GM23248 (cell line): ENCODE data around the gene ARHGAP5. TPM values are rescaled to one million over a fixed set of nuclear protein-coding genes. Genes with fewer than 3 reads are reported as not detected.

ENCODE experiments used
- DNase-seq: peaks from one replicate; pipeline ENCODE4 v3.0.0-alpha.2; 2015
- H2AFZ ChIP-seq: fragments of 200-600 bp; sonication (generic); 2 replicates; pipeline ENCODE4 v1.6.1; 2016; ENCODE audit warnings: antibody characterized with exemption
- H3F3A ChIP-seq: fragments of 200-600 bp; sonication (generic); 2 replicates; pipeline ENCODE4 v1.6.1; 2016; ENCODE audit warnings: mild to moderate bottlenecking, antibody characterized with exemption, mixed run types; ENCODE audit not compliant: insufficient read depth
- H3K27ac ChIP-seq: fragments of 200-600 bp; sonication (generic); 2 replicates; pipeline ENCODE4 v1.5.1; 2016; ENCODE audit warnings: mild to moderate bottlenecking
- H3K27me3 ChIP-seq: fragments of 200-600 bp; sonication (generic); replicated peaks from 2 replicates; pipeline ENCODE4 v1.6.1; 2016; ENCODE audit warnings: mild to moderate bottlenecking; ENCODE audit not compliant: insufficient read depth
- H3K36me3 ChIP-seq: fragments of 200-600 bp; sonication (generic); 2 replicates; pipeline ENCODE4 v1.6.1; 2016; ENCODE audit warnings: low read depth, mild to moderate bottlenecking
- H3K4me1 ChIP-seq: fragments of 200-600 bp; sonication (generic); 2 replicates; pipeline ENCODE4 v1.6.1; 2016; ENCODE audit warnings: mild to moderate bottlenecking; ENCODE audit not compliant: insufficient read depth
- H3K4me2 ChIP-seq: fragments of 200-600 bp; sonication (generic); one replicate; pipeline ENCODE4 v1.6.1; 2016; ENCODE audit warnings: mild to moderate bottlenecking; ENCODE audit not compliant: unreplicated experiment
- H3K4me3 ChIP-seq: fragments of 200-600 bp; sonication (generic); 2 replicates; pipeline ENCODE4 v1.5.1; 2016; ENCODE audit warnings: mild to moderate bottlenecking
- H3K79me2 ChIP-seq: fragments of 200-600 bp; sonication (generic); 2 replicates; pipeline ENCODE4 v1.6.1; 2016; ENCODE audit warnings: mild to moderate bottlenecking; ENCODE audit not compliant: insufficient read depth
- H3K9ac ChIP-seq: fragments of 200-600 bp; sonication (generic); 2 replicates; pipeline ENCODE4 v1.6.1; 2016; ENCODE audit warnings: mild to moderate bottlenecking
- H3K9me2 ChIP-seq: fragments of 200-600 bp; sonication (generic); 2 replicates; pipeline ENCODE4 v1.6.1; 2016; ENCODE audit warnings: mixed run types, mild to moderate bottlenecking, moderate library complexity; ENCODE audit not compliant: insufficient read depth
- H3K9me3 ChIP-seq: fragments of 200-600 bp; sonication (generic); one replicate; pipeline ENCODE4 v1.6.1; 2017; ENCODE audit warnings: low read depth
- H4K20me1 ChIP-seq: fragments of 200-600 bp; sonication (generic); 2 replicates; pipeline ENCODE4 v1.6.0; 2016; ENCODE audit not compliant: insufficient read depth
- EZH2 ChIP-seq: fragments of 200-600 bp; sonication (generic); IDR thresholded peaks from 2 replicates; pipeline ENCODE4 v1.6.1; 2018; ENCODE audit warnings: antibody characterized with exemption, mild to moderate bottlenecking; ENCODE audit not compliant: insufficient read depth, poor library complexity, severe bottlenecking
- EZH2phosphoT487 ChIP-seq: fragments of 200-600 bp; sonication (generic); IDR thresholded peaks from 2 replicates; pipeline ENCODE4 v1.6.1; 2018; ENCODE audit warnings: antibody characterized with exemption, moderate library complexity, mild to moderate bottlenecking, low read depth; ENCODE audit not compliant: insufficient read depth
- WGBS, 2 experiments: methylation state at CpG; one replicate each; pipeline ENCODE4 v1.1.6; 2015 to 2017; ENCODE audit warnings: low lambda C conversion rate in 2 of 2, low coverage in 1 of 2; ENCODE audit errors: missing lambda C conversion rate in 2 of 2; 5-methylcytosine and 5-hydroxymethylcytosine counted together
- in situ Hi-C: fragments of 300-500 bp; cut with MboI; formaldehyde crosslinking; loops from 2 replicates; pipeline ENCODE4 v1.15.0; 2020
- polyA plus RNA-seq: library from polyadenylated mRNA; unstranded; fragments of >200 nt; fragmentation: Nextera tagmentation; extraction: Ambion mirVana; gene quantifications from 2 replicates; pipeline ENCODE4 v1.2.1, GENCODE V29; 2016
- total RNA-seq: library from RNA; depleted of rRNA; stranded (reverse); fragments of >200 nt; shearing (Covaris generic); gene quantifications from 2 replicates; pipeline ENCODE4 v1.2.3, GENCODE V29; 2014

ARHGAP5 gene
- total and polyA plus RNA-seq, 2 experiments from 2014 or later = 34.6 to 80.1 TPM

DNA sequence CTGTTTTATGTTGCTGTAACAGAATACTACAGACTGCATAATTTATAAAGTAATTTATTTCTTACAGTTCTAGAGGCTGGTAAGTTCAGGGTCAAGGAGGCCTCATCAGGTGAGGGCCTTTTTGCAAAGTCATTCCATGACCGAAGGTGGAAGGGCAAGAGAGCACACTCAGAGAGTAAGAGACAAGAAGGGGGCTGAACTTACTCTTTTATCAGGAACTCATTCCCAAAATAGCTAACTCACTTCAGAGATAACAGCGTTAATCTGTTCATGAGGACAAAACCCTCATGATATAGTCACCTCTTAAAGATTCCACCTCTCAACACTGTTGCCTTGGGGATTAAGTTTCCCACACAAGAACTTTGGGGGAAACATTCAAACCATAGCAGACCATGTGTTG, 73.3 kb downstream of the ARHGAP5 start:
- Histone ChIP-seq H3K4me3 (no peak overlapping the region), H2AFZ (no peak overlapping the region), H3K27me3 (no peaks in the 10 kb centered on the region), H3K9ac (no peak overlapping the region), H3K27ac (no peak overlapping the region), H3K9me3 (no peaks in the 10 kb centered on the region), H3K9me2 (no peaks in the 10 kb centered on the region), H3K4me2 (no peak overlapping the region), H3F3A (no peaks in the 10 kb centered on the region), H4K20me1 (no peaks in the 10 kb centered on the region; the same call in 1 of the 2 replicates), H3K79me2 (peaks cover 18% of the 10 kb centered on the region), H3K36me3 (peaks cover 53% of the 10 kb centered on the region), H3K4me1 (no peaks in the 10 kb centered on the region)
- in situ Hi-C loops = no loop called here
- WGBS, 2 experiments = 91 to 100% methylated on average over 2 of the region's 2 CpGs
- TF ChIP-seq EZH2 (no peak), EZH2phosphoT487 (no peak)
- no peak for DNase-seq

DNA sequence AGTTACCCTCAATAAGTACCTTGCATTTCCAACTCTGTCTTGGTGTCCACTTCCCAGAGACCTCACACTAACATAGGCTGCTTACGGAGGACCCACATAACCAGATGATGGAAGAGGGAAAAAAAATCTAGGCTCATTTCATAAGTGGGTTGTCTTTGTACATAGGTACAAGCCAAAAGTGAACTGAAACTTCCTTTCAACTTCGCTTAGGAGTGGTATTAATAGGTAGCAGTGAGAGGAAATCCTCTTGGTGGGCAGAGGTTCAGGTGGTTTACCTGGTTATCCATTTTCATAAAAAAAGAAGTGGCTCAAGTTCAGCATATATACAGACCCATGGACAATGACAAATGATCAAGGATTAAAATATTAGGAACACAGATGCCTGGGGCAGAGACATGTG, 88.9 kb downstream of the ARHGAP5 start:
- Histone ChIP-seq H3K9me3 (no peaks in the 10 kb centered on the region), H2AFZ (no peak overlapping the region), H3K9me2 (no peaks in the 10 kb centered on the region), H3F3A (peaks cover 24% of the 10 kb centered on the region), H3K9ac (no peak overlapping the region), H3K4me3 (no peak overlapping the region), H4K20me1 (no peaks in the 10 kb centered on the region), H3K79me2 (no peaks in the 10 kb centered on the region), H3K36me3 (no peaks in the 10 kb centered on the region), H3K4me1 (no peaks in the 10 kb centered on the region), H3K27ac (no peak overlapping the region), H3K27me3 (no peaks in the 10 kb centered on the region), H3K4me2 (no peak overlapping the region)
- in situ Hi-C loops = no loop called here
- DNase-seq = no peak
- TF ChIP-seq EZH2 = no peak
- TF ChIP-seq EZH2phosphoT487 = no peak
- WGBS, 2 experiments = 84 to 87% methylated on average over 2 of the region's 2 CpGs

DNA sequence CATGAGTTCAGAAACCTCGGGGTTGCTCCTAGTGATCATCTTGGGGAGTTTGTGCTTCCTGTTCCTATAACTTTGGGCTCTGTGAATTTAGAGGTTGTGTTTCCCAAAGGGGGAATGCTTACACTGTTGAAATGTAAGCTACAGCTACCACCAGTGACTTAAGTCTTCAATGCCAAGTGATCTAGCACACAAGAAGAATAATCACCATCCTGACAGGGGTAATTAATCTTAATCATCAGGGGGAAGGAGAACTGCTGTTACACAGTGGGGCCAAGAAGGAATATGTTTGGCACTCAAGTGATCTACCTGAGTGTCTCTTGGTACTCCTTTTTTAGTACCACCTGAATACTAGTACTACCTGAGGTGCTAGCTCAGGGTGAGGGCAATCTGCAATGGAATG, 89.8 kb downstream of the ARHGAP5 start:
- H3K4me3 ChIP-seq = no peak overlapping the region
- H3K79me2 ChIP-seq = no peaks in the 10 kb centered on the region
- no peak for TF ChIP-seq EZH2
- TF ChIP-seq EZH2phosphoT487 = no peak
- H2AFZ ChIP-seq = no peak overlapping the region
- no peak overlapping the region for H3K9ac ChIP-seq
- H3F3A ChIP-seq = peaks cover 18% of the 10 kb centered on the region
- H3K9me2 ChIP-seq = no peaks in the 10 kb centered on the region
- no peaks in the 10 kb centered on the region for H3K36me3 ChIP-seq
- WGBS, 2 experiments = 63 to 66% methylated on average over 1 of the region's 1 CpG
- no peak overlapping the region for H3K4me2 ChIP-seq
- H3K4me1 ChIP-seq = no peaks in the 10 kb centered on the region
- H3K9me3 ChIP-seq = no peaks in the 10 kb centered on the region
- H3K27me3 ChIP-seq = no peaks in the 10 kb centered on the region
- no peaks in the 10 kb centered on the region for H4K20me1 ChIP-seq
- DNase-seq = no peak
- no peak overlapping the region for H3K27ac ChIP-seq
- in situ Hi-C loops = no loop called here

DNA sequence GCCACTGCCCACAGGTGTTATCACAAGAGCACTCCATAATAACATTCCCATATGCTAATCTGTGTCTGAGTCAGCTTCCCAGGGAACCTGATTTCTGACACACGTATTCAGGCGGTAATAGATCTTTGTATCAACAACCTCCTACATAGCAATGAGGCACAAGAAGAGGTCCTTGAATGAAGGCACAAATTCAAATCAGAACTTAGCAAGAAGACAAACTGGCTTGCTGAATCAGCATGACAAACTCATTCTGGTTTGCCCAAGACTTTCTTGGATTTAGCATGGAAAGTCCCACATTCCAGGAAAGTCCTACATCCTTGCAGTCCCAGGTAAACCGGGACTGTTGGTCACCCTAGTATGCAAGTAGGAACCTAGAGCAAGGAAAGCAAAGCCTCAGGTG, 90.8 kb downstream of the ARHGAP5 start:
- 77 to 82% methylated on average over 3 of the region's 3 CpGs for WGBS, 2 experiments
- H3K9me2 ChIP-seq = no peaks in the 10 kb centered on the region
- H3K27me3 ChIP-seq = no peaks in the 10 kb centered on the region
- DNase-seq = no peak
- no peak overlapping the region for H2AFZ ChIP-seq
- no peaks in the 10 kb centered on the region for H3K4me1 ChIP-seq
- H3K9me3 ChIP-seq = no peaks in the 10 kb centered on the region
- no peaks in the 10 kb centered on the region for H3K79me2 ChIP-seq
- no peaks in the 10 kb centered on the region for H4K20me1 ChIP-seq
- no peak overlapping the region for H3K27ac ChIP-seq
- in situ Hi-C loops = no loop called here
- TF ChIP-seq EZH2phosphoT487 (no peak), EZH2 (no peak)
- H3K4me2 ChIP-seq = no peak overlapping the region
- H3K4me3 ChIP-seq = no peak overlapping the region
- no peak overlapping the region for H3K9ac ChIP-seq
- H3F3A ChIP-seq = 0 out of 2 replicates have a peak, but pooled peaks cover 8% of the 10 kb centered on the region
- no peaks in the 10 kb centered on the region for H3K36me3 ChIP-seq

DNA sequence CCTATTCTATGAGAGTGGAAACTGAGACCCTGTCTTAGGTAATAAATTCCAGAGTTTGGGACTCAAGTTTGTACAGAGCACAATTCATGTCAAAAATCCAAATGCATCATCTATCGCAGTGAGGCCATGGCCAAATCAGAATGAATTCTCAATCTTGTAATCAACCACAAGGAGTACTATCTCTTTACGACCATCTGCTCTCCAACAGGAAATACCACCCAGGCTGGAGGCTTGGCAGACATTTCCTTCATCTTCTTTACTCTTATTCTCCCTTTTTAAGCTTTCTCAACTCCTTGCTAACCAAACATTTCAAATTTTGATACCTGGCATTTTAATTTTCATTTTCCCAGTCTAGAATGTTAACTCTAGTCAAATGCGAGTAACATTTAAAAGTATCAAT, 92.1 kb downstream of the ARHGAP5 start:
- Histone ChIP-seq H3K9ac (no peak overlapping the region), H3K9me3 (no peaks in the 10 kb centered on the region), H3K27me3 (no peaks in the 10 kb centered on the region), H4K20me1 (no peaks in the 10 kb centered on the region), H3F3A (no peaks in the 10 kb centered on the region), H3K27ac (no peak overlapping the region), H3K4me3 (no peak overlapping the region), H3K4me1 (no peaks in the 10 kb centered on the region), H3K36me3 (no peaks in the 10 kb centered on the region), H2AFZ (no peak overlapping the region), H3K79me2 (no peaks in the 10 kb centered on the region), H3K9me2 (no peaks in the 10 kb centered on the region), H3K4me2 (no peak overlapping the region)
- no peak for DNase-seq
- in situ Hi-C loops = no loop called here
- TF ChIP-seq EZH2phosphoT487 = no peak
- TF ChIP-seq EZH2 = no peak
- 60 to 66% methylated on average over 3 of the region's 3 CpGs for WGBS, 2 experiments
